ENCODE measurements around the gene EDEM1.

DNA sequence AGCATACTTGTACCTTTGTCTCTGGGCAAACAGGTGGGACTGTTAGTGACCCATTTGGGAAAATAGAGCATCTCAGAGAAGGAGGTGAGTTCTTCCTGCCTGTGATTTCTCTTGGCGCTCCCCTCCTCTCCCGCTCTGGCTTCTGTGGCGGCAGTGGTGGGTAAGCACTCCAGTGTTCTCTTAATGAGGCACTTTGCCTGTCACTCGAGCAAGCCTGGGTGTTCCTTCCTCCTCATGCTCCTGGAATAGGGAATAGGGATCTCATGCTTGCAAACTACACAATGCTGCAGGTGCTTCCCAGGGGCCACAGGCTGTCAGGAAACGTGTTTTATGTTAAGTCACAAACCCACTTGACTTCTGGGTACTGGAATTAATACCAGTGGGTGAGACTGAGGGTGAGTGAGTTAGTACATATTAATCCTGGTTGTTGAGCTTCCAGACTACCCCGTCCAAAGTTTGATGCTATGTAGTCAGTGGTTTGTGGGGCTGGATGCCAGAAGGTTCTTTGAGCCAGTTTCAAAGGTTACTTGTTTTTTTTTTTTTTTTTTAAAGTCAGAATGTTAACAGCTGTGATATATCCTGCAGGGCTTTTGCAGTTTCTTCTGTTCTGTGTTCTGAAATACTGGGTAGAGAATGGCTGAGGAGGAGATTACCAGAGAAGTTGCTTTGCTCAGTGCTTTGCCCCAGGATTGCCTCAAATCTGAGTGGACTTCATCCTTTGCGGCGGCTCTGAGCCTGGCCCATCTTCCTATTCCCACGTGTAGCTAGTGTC is 30.5 kb downstream of the EDEM1 start:
- no peak for TF ChIP-seq CTCF (IDR thresholded peaks at IDR 0.05)
- no peak for TF ChIP-seq POLR2AphosphoS5 (IDR thresholded peaks at IDR 0.05)

All from gastroesophageal sphincter (tissue), 3 donors.